Testis (tissue), 3 donors: ENCODE results near the gene MSMP. TPM values are rescaled to one million over a fixed set of nuclear protein-coding genes. Genes with fewer than 3 reads are reported as not detected.

Experiments
- DNase-seq: peaks from one replicate; pipeline ENCODE4 v3.0.0-alpha.2; 2019
- H3K27ac ChIP-seq, 2 donors: fragments of 200-600 bp; sonication (generic); one replicate each; pipeline ENCODE4 v1.5.1; 2019
- H3K27me3 ChIP-seq: fragments of 200-600 bp; sonication (generic); one replicate; pipeline ENCODE4 v1.5.1; 2019
- H3K36me3 ChIP-seq: fragments of 200-600 bp; sonication (generic); one replicate; pipeline ENCODE4 v1.5.1; 2017; ENCODE audit warnings: low read depth; ENCODE audit errors: missing control alignments
- H3K4me1 ChIP-seq: fragments of 200-600 bp; sonication (generic); one replicate; pipeline ENCODE4 v1.5.1; 2019
- H3K4me3 ChIP-seq, 2 donors: fragments of 200-600 bp; sonication (generic); one replicate each; pipeline ENCODE4 v1.5.1; 2017 to 2019
- H3K9me3 ChIP-seq: fragments of 200-600 bp; sonication (generic); one replicate; pipeline ENCODE4 v1.5.1; 2017
- POLR2A ChIP-seq: fragments of 450-650 bp; IDR thresholded peaks from one replicate; pipeline ENCODE4 v1.6.1; 2017; ENCODE audit warnings: antibody characterized with exemption, mild to moderate bottlenecking, moderate library complexity
- WGBS, 2 donors: methylation state at CpG; one replicate each; pipeline ENCODE4 v1.1.5; 2018; 5-methylcytosine and 5-hydroxymethylcytosine counted together
- intact Hi-C: fragments of 100-400 bp; cut with DNase I; formaldehyde crosslinking; loops from one replicate; pipeline ENCODE4 v1.15.1; 2023; ENCODE audit warnings: low total_unique reads
- polyA plus RNA-seq: library from polyadenylated mRNA; stranded (reverse); fragments of 350-450 nt; fragmentation: Illumina TruSeq; extraction: RNeasy Lipid Tissue Mini Kit (QIAGEN cat#74804); gene quantifications from one replicate; pipeline ENCODE4 v1.2.3, GENCODE V29; 2014; ENCODE audit warnings: low read depth, low replicate concordance; ENCODE audit not compliant: insufficient read depth
- total RNA-seq, 2 donors: library from RNA; depleted of rRNA; stranded (reverse); fragments of >200 nt; gene quantifications; one replicate each; pipeline ENCODE4 v1.2.3, GENCODE V29; 2016
- TF ChIP-seq, protein P1 (sequence below), 3 experiments: fragments of 450-650 bp in 2 of 3; fragments of 200-600 bp in 1 of 3; sonication (generic) in 1 of 3; IDR thresholded peaks; one replicate each; pipeline ENCODE4 v1.5.1; 2016 to 2019; ENCODE audit warnings: antibody characterized with exemption in 3 of 3, mild to moderate bottlenecking in 2 of 3, moderate library complexity in 1 of 3

MSMP gene
- total and polyA plus RNA-seq, 3 donors from 2014 or later = 1.7 to 1.9 TPM; not detected in 1

DNA sequence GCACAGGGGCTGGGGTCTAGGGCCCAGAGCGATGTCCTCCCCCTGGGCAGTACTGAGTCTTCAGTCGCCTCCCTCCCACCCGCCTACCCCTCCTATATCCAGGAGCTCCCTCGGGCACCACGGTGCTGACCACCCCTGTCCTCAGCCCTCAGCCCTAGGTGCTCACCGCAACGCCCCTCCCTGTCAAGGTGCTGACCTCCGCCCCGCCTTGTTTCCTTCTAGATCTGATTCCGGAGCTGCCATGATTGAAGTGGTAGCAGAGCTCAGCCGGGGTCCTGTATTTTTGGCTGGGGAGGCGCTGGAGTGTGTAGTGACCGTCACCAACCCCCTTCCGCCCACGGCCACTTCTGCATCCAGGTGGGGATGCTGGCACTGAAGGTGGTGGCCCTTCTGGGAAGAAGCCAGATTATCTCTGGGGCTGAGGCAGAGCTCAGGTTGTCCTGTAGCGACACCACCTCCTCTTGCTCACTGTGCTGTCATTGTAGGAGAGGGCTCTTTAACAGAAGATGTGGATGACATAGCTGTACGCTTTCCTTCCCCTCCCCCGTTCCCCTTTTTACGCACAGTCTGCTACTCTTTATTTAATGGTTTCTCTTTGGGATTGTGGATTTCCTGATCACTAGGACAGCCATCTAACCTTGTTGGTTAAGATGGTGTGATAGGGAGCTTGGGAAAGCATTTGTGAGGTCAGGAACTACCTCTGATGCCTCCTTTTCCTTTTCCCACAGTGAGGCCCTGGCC lies 4.4 kb downstream of the MSMP start:
- no peaks in the 10 kb centered on the region for H3K27me3 ChIP-seq
- H3K27ac ChIP-seq = peak overlapping the region; percentile 6 to 80
- no peak for TF ChIP-seq POLR2A
- TF ChIP-seq, protein P1, sequence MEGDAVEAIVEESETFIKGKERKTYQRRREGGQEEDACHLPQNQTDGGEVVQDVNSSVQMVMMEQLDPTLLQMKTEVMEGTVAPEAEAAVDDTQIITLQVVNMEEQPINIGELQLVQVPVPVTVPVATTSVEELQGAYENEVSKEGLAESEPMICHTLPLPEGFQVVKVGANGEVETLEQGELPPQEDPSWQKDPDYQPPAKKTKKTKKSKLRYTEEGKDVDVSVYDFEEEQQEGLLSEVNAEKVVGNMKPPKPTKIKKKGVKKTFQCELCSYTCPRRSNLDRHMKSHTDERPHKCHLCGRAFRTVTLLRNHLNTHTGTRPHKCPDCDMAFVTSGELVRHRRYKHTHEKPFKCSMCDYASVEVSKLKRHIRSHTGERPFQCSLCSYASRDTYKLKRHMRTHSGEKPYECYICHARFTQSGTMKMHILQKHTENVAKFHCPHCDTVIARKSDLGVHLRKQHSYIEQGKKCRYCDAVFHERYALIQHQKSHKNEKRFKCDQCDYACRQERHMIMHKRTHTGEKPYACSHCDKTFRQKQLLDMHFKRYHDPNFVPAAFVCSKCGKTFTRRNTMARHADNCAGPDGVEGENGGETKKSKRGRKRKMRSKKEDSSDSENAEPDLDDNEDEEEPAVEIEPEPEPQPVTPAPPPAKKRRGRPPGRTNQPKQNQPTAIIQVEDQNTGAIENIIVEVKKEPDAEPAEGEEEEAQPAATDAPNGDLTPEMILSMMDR (IDR thresholded peaks at IDR 0.05) = no peak
- intact Hi-C loops = no loop called here
- no peaks in the 10 kb centered on the region for H3K36me3 ChIP-seq
- peak overlapping the region; percentile 84 to 97 for H3K4me3 ChIP-seq
- peaks cover 33% of the 10 kb centered on the region for H3K4me1 ChIP-seq
- DNase-seq = peak; percentile 45
- WGBS, 2 donors = 4% methylated on average over 15 to 19 of the region's 19 CpGs
- no peaks in the 10 kb centered on the region for H3K9me3 ChIP-seq

DNA sequence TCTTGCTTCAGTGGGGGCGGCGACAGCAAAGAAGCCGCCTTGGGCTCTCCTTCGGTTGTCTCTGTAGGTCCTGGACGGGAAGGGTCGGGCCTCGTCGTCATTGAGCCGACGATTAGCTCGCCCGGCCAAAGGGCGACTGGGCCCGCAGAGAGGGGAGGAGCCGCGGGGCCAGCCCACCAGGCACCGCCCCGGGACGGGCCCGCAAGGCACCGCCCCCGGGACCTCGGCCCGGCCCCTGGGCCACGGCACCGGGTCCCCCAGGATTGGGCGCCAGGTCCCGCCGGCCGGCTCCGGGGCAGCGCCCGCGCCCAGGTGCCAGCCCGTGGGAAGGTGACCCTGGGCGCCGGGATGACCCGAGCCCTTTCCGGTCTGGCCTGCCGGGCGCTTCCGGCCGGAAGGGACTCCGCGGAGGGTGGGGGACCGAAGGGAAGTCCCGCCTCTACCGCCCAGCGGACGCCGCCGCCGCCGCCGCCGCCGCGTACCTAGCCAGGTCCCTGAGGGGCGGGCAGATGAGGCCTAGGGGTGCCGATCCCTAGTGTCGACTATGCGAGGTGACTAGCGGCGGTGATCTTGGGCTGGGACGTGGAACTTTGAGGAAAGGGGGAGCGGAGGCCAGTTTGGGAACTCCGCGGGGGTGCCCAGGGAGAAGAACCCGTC lies 5.1 kb downstream of the MSMP start, which contains the start of the genes GBA2 and RGP1:
TSS of gene GBA2 (minus strand) at position 371 of the 657 bp plus-strand sequence. CDS start 524 bp downstream, outside the sequence.
TSS of gene RGP1 (plus strand) at position 430 of the 657 bp plus-strand sequence. CDS start 469 bp downstream, outside the sequence.
- TF ChIP-seq, protein P1 (IDR thresholded peaks at IDR 0.05) = no peak
- TF ChIP-seq POLR2A = no peak
- DNase-seq = peak; percentile 83
- Histone ChIP-seq H3K27ac (peak within 1 kb of the TSS; percentile 6 to 80), H3K4me3 (peak within 1 kb of the TSS; percentile 84 to 97), H3K4me1 (peaks cover 33% of the 10 kb centered on the region), H3K9me3 (no peaks in the 10 kb centered on the region), H3K27me3 (no peaks in the 10 kb centered on the region), H3K36me3 (no peaks in the 10 kb centered on the region)
- intact Hi-C loops = no loop called here
- 0% methylated on average over 46 of the region's 69 CpGs; no CpG with 5 or more reads in 1 of the 2 donors for WGBS, 2 donors

DNA sequence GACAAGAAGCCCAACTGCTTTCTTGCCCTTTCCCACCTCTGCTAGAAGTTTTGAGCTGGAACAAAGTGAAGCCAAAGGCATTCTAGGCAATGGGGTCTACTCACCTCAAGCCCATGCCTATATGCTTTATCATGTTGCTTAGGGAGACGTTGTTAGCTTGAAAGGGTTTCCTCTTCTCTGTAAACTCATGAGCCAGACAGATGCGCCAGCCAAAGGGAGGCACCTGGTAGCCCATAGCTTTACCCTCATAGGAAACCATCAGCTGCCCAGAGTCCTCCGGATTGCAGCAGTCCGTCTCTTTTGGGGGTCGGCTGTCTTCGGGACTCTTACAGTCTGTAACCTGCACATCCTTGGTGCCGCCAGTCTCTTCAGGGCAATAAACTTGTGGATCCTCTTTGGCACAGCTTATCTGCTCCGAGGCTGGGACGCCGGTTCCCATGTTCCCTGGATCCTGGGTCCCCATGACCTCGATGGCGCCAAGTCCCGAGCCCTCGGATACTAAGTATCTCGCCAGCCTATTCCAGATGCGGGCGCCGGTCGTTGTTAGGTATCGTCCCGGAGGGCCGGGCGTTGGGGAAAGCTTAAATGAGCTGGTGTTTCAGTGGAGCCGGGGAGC lies 5.7 kb downstream of the MSMP start:
- TF ChIP-seq POLR2A = no peak
- TF ChIP-seq, protein P1 (IDR thresholded peaks at IDR 0.05) = no peak
- Histone ChIP-seq H3K4me3 (peak overlapping the region; percentile 84 to 97), H3K4me1 (peaks cover 33% of the 10 kb centered on the region), H3K27me3 (no peaks in the 10 kb centered on the region), H3K27ac (peak overlapping the region in 1 of 2 donors; percentile 80), H3K9me3 (no peaks in the 10 kb centered on the region), H3K36me3 (no peaks in the 10 kb centered on the region)
- 0% methylated on average over 13 to 24 of the region's 24 CpGs for WGBS, 2 donors
- DNase-seq = no peak
- intact Hi-C loops = no loop called here

DNA sequence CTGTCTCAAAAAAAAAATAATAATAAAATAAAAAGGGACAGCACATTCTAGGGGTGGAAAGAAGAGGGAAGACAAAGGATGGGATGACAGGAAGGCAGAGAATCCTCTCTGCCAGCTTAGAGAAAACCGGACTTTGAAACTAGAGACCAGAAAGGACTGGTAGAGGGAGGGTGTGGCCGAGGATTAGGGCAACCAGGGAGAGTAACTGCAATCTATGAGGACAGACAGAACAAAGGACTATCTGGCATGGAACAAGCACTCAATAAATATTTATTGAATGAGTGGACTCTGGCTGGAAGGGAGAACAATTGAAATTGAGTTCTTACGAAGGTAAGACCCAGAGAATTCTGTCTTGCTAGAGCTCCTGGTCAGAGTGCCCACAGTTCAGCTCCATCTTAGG lies 7.5 kb downstream of the MSMP start:
- intact Hi-C loops = no loop called here
- no peaks in the 10 kb centered on the region for H3K9me3 ChIP-seq
- TF ChIP-seq POLR2A = no peak
- TF ChIP-seq, protein P1 (IDR thresholded peaks at IDR 0.05) = no peak
- no peak overlapping the region for H3K4me3 ChIP-seq
- no peak overlapping the region for H3K27ac ChIP-seq
- no peak for DNase-seq
- H3K4me1 ChIP-seq = peaks cover 33% of the 10 kb centered on the region
- 61 to 66% methylated on average over 3 of the region's 3 CpGs for WGBS, 2 donors
- H3K36me3 ChIP-seq = no peaks in the 10 kb centered on the region
- no peaks in the 10 kb centered on the region for H3K27me3 ChIP-seq
